HG03565 (cell line): ENCODE measurements around the gene SLC26A1.
"Not testable (repeated sequence)": the region's sequence is repeated elsewhere in the genome, so short reads cannot be mapped to it uniquely, and the experiment has no call there.

Experiments
- ATAC-seq: cut with Tn5 transposase; IDR thresholded peaks from one replicate; pipeline ENCODE4 v1.9.1; 2021; ENCODE audit warnings: mild to moderate bottlenecking, moderate library complexity; ENCODE audit not compliant: unreplicated experiment

Gene SLC26A1

GRCh38 chr4:999240-999863 lies 6.1 kb upstream of the SLC26A1 start:
- ATAC-seq: not testable (repeated sequence)

DNA sequence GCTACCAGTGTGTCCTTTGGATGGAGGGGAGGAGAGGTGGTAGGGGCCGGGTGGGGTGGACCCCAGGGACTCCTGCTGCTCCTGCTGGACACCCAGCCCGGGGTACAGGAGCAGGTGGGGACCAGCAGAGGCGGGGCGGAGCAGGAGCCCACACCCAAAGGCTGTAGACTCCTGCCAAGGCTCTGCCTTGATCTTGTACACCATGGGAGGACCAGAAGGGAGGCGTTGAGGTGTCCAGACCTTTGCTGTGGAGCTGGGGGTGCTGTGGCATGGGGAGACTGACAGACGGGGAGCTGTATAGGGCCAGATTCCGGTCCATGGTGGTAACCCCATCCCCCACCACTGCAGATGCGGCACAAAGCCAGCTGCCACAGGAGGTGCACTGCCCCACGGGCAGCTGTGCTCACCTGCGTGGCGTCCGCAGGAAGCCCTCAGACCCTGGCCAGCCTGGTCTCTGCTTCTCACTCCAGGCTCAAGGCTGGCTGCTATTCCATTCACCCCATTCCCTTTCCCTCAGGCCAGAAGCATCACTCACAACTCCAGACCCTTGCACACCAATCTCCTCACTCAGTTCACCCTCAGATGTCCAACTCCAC lies 5.0 kb upstream of the SLC26A1 start:
- ATAC-seq: no peak

DNA sequence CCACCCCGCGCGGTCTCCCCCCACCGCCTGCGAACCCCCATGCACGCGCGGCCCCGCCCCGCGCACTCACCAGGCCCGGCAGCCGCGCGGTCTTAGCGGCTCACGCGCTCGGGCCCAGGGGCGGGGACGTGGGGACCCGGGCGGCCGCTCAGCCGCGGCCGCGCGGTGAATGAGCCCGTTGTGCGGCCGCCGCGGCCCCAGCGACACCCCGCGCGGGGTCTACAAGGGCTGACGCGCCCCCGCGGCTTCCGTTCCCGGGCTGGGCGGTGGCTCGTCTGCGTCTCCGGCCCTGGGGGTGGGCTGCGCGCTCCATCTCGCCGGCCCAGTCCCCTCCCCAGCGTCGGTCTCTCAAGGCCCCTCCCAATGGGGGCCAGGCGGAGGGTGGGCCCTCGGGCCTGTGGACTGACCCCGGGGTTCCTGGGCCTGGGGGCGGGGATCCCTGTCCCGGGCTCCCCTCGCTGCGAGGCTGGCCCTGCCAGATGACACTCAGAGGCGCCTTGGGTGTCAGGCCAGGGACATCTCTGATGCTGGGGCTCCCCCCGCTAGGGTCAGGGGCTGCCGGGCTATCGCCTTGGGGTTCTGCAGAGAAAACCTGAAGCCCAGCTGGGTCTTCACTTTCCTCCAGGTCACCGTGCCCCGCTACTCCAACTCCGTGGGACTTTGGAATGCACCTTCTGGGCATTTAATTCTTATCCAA lies 4.3 kb upstream of the SLC26A1 start:
- no peak for ATAC-seq

GRCh38 chr4:996997-997374 lies 3.8 kb upstream of the SLC26A1 start:
- ATAC-seq: no peak

DNA sequence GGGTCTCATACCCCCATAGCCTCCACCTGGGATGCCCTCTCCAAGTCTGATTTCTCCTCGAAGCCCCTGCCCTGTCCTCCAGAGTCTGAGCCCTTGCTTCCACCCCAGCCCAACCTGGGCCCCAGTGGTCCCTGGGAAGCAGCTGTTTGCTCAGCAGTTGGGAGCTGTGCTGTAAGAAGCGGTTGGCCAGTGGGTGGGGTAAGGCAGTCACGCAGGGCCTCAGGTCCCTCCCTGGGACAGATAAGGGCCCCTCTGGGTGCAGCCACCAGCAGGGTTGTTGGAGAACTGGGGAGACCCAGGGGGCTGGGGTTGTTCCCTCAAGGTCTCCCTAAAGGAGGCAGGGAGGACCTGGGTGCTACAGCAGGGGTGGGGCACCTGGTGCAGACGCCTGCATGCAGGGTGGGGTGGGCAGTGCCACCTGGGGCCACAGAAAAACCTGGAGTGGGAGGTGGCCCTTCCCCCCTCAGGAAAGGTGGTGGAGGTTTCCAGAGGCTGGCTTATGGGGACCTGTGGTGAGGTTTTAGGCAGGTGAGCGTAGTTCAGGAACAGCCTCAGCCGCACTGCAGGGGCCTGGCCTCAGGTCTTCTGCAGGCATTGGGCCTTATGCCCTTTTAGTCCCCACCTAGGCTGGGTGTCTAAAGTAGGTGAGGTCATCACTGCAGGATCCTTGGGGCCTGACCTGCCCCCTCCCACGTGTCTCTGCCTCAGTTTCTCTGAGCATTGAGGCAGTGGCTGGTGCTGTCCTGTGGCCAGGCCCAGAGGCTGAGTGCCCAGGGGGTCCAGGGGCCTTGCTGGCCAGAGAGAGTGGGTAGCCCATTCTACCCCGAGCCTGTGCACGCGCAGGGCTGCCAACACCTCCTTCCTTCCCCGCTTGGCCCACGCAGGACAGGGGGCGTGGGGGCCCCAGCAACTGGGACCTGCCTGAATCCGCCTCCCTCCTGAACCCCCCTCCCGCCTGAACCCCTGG lies 3.1 kb upstream of the SLC26A1 start:
- no peak for ATAC-seq

- ATAC-seq: no peak
Observed at GRCh38 chr4:995311-996026, 2.3 kb upstream of the SLC26A1 start.

- no peak for ATAC-seq
Observed at GRCh38 chr4:992297-993110, 700 bp downstream of the SLC26A1 start.

- ATAC-seq: no peak
Observed at GRCh38 chr4:991451-992296, 1.5 kb downstream of the SLC26A1 start.

GRCh38 chr4:990746-991367 lies 2.3 kb downstream of the SLC26A1 start:
- ATAC-seq: no peak

DNA sequence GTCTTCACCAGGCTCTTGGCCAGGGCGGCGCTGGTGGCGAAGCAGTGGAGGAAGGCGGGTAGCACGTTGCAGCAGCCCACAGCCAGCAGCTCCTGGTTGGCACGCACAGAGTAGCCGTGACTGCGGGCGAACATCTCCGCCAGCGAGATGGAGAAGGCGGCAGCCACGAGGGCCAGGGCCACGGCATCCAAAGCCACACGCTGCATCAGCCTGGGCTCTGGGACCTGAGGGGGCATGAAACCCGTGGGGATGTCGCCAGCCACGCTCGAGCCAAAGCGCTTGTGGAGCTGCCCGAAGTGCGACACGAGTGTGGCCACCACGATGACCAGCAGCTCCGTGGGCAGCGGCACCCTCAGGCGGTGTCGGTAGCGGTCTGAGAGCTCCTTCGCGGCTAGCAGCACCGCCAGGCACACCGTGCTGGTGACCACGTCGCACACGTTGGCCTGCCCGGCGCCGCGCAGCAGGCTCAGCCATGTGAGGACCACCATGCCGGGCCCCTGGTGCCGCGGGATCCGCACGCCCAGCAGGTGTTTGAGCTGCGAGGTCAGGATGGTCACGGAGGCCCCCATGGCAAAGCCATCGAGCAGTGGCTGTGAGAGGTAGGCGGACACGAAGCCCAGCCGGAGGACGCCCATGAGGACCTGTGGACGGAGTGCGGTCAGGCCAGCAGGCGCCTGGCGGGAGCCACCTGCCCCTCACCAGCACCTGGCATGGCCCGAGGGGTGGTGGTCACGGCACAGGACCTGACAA lies 3.3 kb downstream of the SLC26A1 start:
- no peak for ATAC-seq

- no peak for ATAC-seq
Observed at GRCh38 chr4:988726-989721, 4.2 kb downstream of the SLC26A1 start.

- no peak for ATAC-seq
Observed at GRCh38 chr4:987624-988513, 5.3 kb downstream of the SLC26A1 start.

GRCh38 chr4:986879-987623 lies 6.2 kb downstream of the SLC26A1 start, which contains the start of gene IDUA:
IDUA (plus strand) TSS chr4:987044; CDS start chr4:987085, 41 bp downstream.
- ATAC-seq: peak; percentile 64

- ATAC-seq: peak; percentile 17
Observed at GRCh38 chr4:986428-986878, 6.8 kb downstream of the SLC26A1 start.
